NCI-H2227 (cell line): ENCODE data around the gene XK.
A peak's percentile ranks its signal among the peaks of the same experiment; 100 is the strongest.
"Not testable (repeated sequence)": the region's sequence is repeated elsewhere in the genome, so short reads cannot be mapped to it uniquely, and the experiment has no call there.

Experiments
- DNase-seq: peaks from one replicate; lab custom pipeline; 2025; ENCODE audit not compliant: unreplicated experiment; lab: John Stamatoyannopoulos, UW

Gene XK, protein sequence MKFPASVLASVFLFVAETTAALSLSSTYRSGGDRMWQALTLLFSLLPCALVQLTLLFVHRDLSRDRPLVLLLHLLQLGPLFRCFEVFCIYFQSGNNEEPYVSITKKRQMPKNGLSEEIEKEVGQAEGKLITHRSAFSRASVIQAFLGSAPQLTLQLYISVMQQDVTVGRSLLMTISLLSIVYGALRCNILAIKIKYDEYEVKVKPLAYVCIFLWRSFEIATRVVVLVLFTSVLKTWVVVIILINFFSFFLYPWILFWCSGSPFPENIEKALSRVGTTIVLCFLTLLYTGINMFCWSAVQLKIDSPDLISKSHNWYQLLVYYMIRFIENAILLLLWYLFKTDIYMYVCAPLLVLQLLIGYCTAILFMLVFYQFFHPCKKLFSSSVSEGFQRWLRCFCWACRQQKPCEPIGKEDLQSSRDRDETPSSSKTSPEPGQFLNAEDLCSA

DNA sequence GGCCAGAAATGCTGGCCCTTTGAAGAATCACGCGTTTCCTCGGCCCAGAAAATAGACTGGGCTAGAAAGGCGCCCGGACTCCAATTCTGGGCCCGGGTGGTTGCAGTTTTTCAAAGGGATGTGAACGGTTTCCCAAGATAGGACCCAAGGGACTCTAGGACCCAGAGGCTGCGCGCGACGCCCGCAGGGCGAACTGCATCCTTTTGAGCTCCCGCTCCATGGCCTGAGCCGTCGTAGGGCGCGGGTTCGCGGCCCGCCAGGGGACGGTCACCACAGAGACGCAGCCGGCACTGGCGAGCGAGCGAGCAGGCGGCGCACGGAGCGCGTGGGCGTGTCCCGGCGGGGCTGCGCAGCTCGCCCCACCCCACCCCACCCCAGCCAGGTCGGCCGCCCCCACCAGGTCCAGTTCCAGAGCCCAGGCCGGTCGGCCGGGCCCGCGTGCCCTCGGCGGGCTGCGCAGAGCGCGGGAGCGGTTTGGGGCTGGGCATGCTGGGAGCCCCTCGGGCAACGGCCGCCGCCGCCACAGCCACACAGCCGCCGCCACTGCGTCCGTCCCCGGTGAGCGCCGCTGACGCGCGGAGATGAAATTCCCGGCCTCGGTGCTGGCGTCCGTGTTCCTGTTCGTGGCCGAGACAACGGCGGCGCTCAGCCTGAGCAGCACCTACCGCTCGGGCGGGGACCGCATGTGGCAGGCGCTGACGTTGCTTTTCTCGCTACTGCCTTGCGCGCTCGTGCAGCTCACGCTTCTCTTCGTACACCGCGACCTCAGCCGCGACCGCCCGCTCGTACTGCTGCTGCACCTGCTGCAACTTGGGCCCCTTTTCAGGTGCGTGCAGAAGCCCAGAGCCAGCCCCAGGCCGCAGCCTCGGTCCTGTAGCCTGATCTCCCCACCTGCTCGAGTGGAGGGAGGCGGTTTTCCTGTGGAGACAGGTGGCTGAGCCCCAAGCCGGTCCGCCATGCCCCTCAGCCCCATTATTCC lies at the start of gene XK:
TSS of gene XK (plus strand) at position 411 of the 979 bp plus-strand sequence. CDS start at position 582, 171 bp downstream.
- DNase-seq, result peak; percentile 94

DNA sequence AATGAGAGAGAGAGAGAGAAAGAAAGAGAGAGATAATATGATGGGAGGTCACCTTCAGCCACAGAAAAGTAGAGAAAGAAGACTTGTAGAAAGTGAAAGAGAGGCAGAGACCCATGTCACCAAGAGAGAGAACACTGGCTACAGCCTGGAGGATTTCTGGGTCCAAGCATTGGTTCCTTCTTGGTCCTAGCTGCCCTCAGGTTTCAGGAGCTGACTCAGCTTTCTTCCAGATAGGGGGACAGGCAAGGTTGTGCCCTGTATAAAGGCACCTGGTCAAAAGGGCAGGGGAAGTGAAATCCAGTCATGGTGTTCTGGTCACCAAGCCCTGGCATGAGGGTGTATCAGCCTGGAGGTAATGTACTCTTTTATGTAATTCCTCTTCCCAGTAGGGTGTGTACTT lies 47.5 kb upstream of the XK start:
- no peak for DNase-seq

DNA sequence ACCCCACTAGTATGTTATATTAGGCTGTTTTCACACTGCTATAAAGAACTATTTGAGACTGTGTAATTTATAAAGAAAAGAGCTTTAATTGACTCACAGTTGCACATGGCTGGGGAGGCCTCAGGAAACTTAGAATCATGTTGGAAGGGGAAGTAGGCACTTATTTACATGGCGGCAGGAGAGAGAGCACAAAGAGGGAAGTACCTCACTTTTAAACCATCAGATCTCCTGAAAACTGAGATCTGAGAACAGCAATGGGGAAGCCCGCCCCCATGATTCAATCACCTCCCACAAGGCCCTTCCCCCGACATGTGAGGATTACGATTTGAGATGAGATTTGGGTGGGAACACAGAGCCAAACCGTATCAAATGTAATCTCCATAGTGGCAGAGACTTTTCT lies 45.4 kb upstream of the XK start:
- DNase-seq, result peak; percentile 19

DNA sequence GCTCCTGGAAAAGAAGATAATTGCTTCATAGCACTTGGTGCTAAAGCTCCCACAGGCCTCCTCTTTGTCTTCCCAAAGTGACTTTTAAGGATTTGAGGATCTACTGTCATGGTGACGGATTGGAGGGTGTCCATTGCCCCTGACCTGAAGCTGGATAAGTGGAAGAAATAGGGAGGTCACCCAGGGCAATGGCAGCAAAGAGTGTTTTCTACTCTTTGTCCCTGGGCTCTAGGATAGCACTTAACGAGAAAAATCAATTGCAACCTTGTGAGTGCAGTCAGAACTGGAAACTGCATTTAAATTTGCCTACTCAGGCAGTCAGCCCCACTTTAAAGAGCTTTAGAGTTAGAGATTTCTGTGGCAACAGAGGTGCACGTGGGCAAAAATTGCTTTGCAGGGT lies 43.7 kb upstream of the XK start:
- DNase-seq, result peak; percentile 93

DNA sequence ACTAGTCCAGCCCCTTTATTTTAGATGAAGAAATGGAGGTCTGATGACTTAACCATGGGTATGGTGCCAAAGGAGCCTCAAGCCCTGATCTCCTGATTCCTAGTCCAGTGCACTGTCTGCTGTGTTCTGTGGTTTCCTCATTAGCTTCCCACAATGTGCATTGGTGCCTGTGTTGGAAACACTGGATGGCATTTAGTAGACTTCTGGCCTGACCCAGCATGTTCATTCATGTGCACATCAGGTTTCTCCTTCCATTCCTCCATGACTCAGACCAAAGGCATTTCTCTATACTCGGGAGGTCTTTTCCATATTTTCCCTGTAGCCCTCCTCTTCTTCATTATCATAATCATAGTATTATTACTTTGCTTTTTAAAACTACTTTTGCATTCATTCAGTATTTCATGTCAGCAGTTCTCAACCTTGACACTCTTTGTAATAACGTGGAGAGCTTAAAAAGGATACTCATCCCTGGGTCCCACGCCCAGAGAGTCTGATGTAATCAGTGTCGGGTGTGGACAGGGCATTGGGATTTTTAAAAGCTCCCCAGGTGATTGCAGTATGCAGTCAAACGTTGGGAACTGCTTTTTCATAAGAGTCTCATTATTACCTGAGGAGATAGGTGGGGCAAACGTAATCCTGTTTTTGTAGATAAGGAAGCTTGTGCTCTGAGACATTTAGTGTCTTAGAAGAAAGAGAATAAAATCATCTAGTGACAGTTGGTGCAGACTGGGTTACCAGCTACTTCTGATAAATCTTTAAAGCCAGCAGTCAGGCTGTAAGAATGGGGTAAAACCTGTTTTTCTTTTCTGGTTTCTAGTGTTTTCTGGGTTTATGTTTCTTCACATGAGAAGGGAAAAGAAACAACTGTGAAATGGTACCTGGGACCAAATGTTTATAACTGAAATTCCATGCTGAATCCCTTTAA lies 40.9 kb upstream of the XK start:
- no peak for DNase-seq

DNA sequence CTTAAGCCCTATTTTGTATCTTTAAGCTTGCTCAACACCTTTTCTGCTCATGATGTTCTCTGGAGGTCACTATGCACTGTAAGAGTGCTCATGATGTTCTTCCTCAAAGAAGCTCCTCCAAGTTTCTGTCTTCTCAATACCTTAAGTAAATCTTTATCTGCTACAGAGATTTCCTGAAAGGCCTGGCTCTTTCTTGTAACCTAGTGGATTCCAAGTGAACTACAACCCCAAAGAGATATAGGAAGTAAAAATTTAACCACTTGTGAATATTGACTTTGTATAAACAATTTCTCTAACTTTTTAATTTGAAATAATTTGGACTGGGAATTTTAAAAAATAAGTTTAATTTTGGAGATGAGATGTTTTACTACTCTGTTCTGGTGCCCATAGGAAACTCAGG lies 39.3 kb upstream of the XK start:
- DNase-seq, result peak; percentile 6

DNA sequence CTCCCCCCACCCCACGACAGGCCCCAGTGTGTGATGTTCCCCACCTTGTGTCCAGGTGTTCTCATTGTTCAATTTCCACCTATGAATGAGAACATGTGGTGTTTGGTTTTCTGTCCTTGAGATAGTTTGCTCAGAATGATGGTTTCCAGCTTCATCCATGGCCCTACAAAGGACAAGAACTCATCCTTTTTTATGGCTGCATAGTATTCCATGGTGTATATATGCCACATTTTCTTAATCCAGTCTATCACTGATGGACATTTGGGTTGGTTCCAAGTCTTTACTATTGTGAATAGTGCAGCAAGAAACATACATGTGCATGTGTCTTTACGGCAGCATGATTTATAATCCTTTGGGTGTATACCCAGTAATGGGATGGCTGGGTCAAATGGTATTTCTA lies 34.7 kb upstream of the XK start:
- DNase-seq, result not testable (repeated sequence)

DNA sequence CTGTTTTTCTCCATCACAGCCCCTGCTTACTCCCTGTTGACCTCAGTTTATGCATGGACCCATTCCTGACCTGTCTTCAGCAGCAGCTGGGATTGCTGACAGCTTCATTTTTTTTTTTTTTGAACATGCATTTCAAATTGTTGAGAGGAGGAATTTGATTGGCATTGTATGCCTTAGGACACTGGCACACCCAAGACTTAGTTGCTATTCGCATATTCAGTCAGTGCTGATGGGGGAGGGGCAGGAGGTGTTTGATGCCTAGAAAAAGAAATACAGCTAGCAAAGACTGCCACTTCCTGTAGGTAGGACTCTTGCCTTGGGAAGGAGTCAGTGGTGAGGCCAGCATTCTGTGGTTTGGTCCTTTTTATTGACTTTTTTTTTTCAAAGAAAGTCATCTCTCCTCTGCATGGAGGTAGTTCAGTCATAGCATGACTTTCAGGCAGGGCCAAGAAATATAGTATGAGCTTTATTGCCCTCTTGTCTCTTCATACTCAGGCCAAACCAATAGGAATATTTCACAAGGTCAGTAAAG lies 33.6 kb upstream of the XK start:
- no peak for DNase-seq

DNA sequence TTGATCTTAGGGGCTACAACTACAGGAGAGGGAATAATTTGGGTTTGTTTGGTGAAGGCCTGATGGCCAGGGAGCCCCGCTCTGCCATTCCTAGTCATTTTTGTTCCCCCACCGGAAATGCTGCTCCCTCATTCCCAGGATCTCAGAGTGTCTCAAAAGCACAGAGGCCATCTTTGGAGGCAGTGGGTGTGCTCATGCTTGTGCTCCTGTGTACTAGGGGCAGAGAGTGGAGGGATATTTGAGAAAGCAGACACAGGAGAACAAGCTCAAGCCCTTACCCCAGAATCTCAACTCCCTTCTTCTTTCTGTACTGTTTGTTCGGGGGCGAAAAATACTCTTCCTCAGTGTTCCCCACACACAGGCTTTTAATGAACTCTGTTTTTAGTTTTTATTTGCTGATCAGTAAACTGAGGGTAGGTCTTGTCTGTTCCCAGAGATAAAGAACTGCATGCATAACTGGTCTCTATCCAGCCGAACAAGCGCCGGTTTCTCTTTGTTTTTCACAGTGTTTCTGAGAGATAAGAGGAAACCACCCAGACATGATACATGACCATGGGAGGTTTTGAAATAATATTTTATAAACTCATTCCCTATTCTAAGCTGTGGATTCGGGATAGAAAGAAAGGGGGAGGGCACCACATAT lies 32.9 kb upstream of the XK start:
- no peak for DNase-seq

DNA sequence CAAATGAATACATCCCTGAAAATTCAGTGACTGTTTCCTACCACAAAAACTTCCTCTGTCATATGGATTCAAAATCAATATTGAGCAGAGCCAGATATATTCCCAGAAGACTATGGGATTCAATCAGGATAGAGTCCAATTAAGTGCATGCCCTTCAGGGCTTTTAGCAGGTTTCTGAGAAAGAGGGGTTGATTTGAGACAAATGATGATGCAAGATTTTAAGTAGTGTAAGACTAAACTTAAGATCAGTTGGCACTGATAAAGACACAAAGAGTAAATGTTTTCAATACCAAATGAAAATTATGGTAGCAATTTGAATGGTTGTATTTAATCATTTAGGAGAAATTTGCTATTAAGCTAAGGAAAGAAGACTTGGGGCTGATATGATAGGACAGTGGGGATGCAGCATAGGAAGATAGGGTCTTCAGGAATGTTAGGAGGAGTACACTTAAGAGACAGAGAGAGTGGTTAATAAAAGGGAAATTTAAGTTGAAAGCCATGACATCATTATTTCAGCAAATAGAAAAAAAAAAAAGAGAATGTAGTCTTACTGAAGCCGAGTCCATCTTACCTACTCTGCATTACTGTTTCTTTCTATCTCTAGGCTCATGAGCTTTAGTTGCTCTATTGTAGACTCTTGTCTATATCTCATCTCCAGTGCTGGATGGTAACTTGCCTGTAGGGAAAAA lies 32.0 kb upstream of the XK start:
- DNase-seq, result no peak

DNA sequence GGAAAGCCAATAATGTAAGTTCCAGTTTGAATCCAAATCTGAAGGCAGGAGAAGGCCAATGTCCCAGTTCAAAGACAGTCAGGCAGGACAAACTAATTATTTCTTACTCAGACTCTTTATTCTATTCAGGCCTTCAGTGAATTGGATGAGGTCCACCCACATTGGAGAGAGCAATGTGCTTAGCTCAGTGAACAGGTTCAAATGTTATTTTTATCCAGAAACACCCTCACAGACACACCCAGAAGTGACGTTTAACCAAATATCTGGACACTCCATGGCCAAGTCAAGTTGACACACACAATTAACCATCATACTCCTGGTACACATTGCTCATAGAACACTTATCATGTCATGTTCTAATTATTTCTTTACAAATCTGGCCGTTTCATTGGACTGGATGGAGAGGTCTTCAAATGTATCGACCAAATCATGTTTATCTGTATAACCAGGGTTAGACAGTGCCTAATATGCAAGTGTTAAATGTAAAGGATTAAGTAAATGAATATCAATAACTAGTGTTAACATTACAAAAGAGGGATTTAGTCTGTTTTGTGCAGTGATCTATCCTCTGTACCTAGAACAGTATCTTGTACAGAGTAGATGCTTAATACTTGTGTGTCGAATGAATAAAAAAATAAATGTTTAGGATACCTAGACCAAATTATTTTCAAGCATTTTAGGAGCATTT lies 27.1 kb upstream of the XK start:
- DNase-seq, result no peak

DNA sequence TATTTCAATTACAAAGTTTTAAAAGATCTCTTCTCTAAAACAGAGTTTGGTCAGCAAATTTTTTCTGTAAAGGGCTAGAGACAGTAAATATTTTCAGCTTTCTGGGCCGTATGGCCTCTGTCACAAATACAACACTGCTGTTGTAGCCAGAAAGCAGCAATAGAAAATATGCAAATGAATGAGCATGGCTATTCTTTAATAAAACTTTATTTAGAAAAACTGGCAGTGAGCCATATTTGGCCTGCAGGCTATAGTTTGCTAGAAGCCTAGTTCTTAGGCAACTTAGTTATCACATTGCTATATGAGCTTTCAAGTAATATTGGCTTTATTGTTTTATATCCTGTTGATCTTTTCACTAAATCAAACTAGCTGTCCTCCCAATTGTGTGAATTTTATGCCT lies 26.5 kb upstream of the XK start:
- DNase-seq, result no peak

DNA sequence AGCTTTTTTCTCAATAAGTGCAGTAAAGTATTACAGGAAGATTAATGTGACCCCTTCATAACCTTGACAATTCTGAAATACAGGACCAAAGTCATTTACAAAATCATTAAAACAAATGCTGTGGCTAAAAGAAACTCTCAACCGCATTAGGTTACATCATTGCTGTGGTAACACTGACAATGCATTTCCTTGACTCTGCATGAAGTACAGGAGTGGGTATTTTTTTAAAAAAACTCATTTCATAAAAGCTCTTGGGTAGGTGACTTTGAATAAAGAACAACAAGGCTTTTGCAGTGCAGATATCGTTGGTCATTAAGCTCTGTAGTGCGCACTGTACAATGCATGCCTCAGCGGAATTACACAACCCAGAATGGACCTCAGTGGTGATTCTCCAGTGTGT lies 23.4 kb upstream of the XK start:
- no peak for DNase-seq

DNA sequence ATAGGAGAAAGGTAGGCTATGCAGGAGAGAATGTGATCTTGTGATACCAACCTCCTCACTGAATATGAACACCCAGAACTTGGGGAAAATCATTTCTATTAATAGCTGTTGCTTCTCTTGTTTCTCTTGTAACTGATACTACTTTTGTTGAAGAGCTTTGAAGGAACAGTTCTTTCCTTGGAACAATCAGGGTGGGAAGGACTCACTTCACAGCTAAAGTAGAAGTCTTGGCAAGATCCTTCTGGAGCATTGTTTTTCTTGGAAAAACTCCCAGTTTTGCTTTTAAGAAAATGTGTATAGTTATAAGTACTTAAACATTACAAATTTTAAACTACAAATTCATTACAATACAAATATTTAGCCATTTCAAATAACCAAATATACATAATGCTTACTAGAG lies 19.1 kb upstream of the XK start:
- no peak for DNase-seq

DNA sequence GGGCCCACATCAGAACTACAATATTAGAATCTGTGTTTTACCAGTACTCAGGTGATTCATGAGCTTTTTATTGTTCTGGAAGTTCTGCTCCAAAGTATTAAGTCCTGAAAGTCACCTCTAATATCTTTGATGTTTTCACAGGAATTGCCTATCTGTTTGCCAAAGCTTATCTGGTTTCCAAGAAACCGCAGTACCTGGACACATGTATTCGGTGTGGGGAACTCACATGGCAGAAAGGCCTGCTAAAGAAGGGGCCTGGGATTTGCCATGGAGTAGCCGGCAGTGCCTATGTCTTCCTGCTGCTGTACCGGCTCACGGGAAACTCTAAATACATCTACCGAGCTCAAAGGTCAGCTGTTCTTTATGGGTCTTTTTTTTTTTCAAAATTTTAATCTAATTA lies 18.4 kb upstream of the XK start:
- no peak for DNase-seq

DNA sequence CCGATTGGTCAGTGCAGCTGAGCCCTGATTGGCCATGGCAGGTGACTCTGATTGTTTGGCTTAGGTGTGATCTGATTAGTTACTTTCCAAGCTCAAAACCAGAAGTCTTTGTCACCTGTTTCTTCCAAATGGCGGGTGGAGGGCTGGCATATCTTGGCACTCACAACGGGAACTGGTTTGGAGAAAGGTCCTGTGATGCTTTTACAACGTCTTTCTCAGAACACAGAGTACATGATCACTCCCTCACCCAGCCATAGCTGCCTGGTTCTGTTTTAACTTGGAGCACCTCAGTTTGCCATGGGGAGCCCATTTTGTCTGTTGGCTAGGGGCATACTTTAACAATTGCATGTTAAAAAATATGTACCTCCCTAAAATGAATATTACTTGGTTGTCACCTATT lies 13.0 kb upstream of the XK start:
- DNase-seq, result no peak

DNA sequence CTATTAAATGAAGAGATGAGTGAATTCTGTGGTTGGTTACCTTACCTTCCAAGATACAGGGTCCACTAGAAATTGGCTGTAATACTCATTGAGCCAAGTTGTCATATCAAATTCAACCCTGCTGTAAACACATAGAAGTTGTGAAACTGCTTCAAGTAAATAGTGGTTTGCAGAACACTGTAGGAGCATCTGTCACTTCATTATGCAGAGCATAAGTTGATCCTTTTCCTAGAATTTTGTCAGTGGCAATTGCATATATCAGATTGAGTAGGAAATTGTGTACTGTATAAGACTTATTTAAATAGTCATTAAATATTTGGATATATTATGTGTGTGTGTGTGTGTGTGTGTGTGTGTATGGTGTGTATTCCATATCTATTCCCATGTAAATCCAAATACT lies 8.8 kb upstream of the XK start:
- no peak for DNase-seq

DNA sequence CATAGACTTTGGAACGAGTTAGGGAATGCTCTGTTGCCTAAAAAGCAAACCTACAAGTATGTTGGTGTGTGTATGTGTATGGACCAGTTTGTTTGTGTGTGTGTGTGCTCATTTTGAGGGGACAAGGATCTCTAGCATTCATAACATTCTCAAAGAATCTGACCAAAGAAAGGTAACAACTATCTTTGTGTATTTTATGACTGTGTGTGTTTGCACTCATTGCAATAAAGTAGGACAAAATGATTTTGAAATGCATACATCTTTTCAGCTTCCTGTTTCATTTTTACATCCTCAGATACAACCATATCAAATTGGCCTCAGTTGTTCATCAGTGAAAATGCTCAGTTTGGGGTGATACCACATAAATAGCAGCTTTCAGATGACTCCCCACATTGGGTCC lies 8.3 kb upstream of the XK start:
- DNase-seq, result no peak

DNA sequence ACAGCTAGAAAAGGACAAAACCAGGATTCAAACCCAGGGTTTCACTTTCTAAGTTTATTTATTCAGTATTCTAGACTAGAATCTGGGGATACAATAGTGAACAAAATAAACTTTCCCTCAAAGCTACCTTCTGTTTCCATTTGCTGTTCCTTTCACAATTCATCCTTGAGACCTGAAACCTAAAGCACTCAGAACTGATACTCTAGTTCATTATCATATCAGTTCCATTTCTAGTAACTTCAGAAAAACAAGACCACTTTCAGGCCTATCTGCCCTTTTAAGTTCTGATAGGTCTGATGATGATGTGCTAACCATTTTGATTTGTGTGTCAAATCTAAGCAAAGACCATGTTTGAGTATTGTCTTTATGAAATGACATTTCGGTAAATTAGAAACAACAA lies 7.8 kb upstream of the XK start:
- DNase-seq, result no peak
